Measurements from ENCODE around the gene PPP1R2. TPM values are rescaled to one million over a fixed set of nuclear protein-coding genes. Genes with fewer than 3 reads are reported as not detected.

Gene PPP1R2
- total RNA-seq, 1 experiment from 2014 or later: 46.1 TPM

GRCh38 chr3:195543500-195544229 is 540 bp upstream of the PPP1R2 start:
- Histone ChIP-seq H3K27ac (ENCODE audit: low read depth, low read length) (no peak overlapping the region), H3K4me3 (replicated peaks in 1 of 2; ENCODE audit: low read depth in 1 of 2, low read length in 2 of 2) (peak overlapping the region; percentile 74 to 76), H3K9me3 (ENCODE audit: control insufficient read depth in 1 of 2, insufficient read depth in 1 of 2, low read depth in 1 of 2, low read length in 2 of 2) (no peaks in the 10 kb centered on the region), H3K79me2 (ENCODE audit: insufficient read depth, low read length) (peaks cover 40% of the 10 kb centered on the region), H2AFZ (ENCODE audit: low read depth, low read length, poor library complexity, severe bottlenecking) (peak overlapping the region; percentile 57), H3K9me2 (ENCODE audit: insufficient read depth) (no peaks in the 10 kb centered on the region), H3K27me3 (ENCODE audit: insufficient read depth, low read length) (no peaks in the 10 kb centered on the region), H3K36me3 (ENCODE audit: control insufficient read depth in 1 of 2, insufficient read depth in 2 of 2, low read length in 2 of 2) (0 out of 4 replicates have a peak, but pooled peaks cover 0 to 3% of the 10 kb centered on the region in 2 experiments), H3K4me1 (ENCODE audit: control insufficient read depth in 1 of 2, insufficient read depth in 2 of 2, low read length in 2 of 2) (peaks cover 22 to 44% of the 10 kb centered on the region in 2 experiments), H3K9ac (ENCODE audit: low read length) (peak overlapping the region; percentile 74; the same call in 1 of the 2 replicates), H4K20me1 (ENCODE audit: insufficient read depth) (no peaks in the 10 kb centered on the region), H3K4me2 (ENCODE audit: low read length) (peak overlapping the region; percentile 83)
- intact Hi-C loops (cut with micrococcal nuclease): no loop called here
- DNase-seq (ENCODE audit: low read depth, low spot score) (no peak), ATAC-seq (no peak)
- ChIA-PET CTCF (interaction anchor here (1.5 to 3.1 kb wide), 2 partner anchors 273 to 979 kb away, joined by 4 to 15 read pairs; partner anchors contain the start of gene XXYLT1), POLR2A (interaction anchor here (0.7 to 1.6 kb wide), 7 partner anchors 13 to 274 kb away, joined by 3 to 10 read pairs (median 6); partner anchors contain the start of gene APOD), RAD21 (ENCODE audit: low non-redundant PET in 1 of 2, low total read pairs in 2 of 2, uncharacterized antibody in 2 of 2, unreplicated experiment in 2 of 2) (interaction anchor here (0.6 to 0.7 kb wide), 2 partner anchors 24 to 272 kb away, joined by 3 read pairs; partner anchors contain the start of gene XXYLT1 (in 1 of the 2))
- TF ChIP-seq SIN3A (IDR thresholded peaks at IDR 0.05; ENCODE audit: low read depth) (no peak), FOSL1 (IDR thresholded peaks at IDR 0.05; ENCODE audit: low read depth) (no peak), JUND (IDR thresholded peaks at IDR 0.05) (no peak), POLR2A (IDR thresholded peaks at IDR 0.05; ENCODE audit: borderline replicate concordance, extremely low read depth, insufficient read depth, insufficient read length) (no peak), ELF1 (IDR thresholded peaks at IDR 0.05; ENCODE audit: borderline replicate concordance, low read depth) (no peak), TCF7L2 (IDR thresholded peaks at IDR 0.05; ENCODE audit: borderline replicate concordance, extremely low read depth, insufficient read depth, insufficient read length) (no peak), CTCF (IDR thresholded peaks at IDR 0.05 in 2 of 3, conservative IDR thresholded peaks at IDR 0.05 in 1 of 3; ENCODE audit: borderline replicate concordance in 1 of 3, insufficient read depth in 1 of 3, low read depth in 2 of 3, low read length in 2 of 3) (no peak), CBX3 (IDR thresholded peaks at IDR 0.05; ENCODE audit: low read depth) (no peak), EGR1 (IDR thresholded peaks at IDR 0.05; ENCODE audit: low read depth) (no peak)
- BruUV-seq (replicated peaks): TSS peak; percentile 80

Measured in HCT116 (cell line).